ENCODE results near the gene LGR6.
"Not testable (repeated sequence)": the region's sequence is repeated elsewhere in the genome, so short reads cannot be mapped to it uniquely, and the experiment has no call there.

LGR6 gene

DNA sequence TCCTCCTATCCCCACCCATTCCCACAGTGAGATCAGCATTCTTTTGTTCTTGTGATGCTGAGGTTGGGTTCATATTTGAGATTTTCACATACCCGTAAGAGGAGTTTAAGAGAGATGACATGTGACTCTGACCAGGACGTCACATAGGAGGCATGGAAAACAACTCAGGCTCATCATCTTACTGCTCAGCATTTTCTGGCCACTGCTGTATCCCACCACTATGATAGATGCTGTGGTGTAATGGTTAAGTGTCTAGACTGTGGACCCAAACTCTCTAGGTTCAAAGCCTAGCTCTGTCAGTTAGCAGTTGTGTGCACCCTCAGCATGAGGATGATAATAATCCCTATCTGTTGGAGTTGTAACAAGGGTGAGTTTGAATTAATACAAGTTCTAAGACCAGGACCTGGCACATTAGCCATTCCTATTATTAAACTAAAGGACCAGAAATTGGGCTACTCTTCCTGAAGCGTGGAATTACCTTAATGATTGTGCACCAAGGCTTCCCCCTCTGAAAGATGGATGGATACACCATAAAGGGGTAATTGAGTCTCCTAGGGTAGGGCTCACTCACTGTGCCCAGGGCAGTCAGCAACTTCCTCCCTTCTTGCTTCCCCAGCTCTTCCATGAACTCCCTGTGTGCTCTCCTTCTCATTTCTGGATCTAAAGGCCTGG, 40.9 kb downstream of the LGR6 start:
- Histone ChIP-seq H3K9me3 (ENCODE audit: control insufficient read depth, insufficient read depth, low read length) (no peaks in the 10 kb centered on the region), H3K36me3 (ENCODE audit: control insufficient read depth, insufficient read depth, low read length) (no peaks in the 10 kb centered on the region)

DNA sequence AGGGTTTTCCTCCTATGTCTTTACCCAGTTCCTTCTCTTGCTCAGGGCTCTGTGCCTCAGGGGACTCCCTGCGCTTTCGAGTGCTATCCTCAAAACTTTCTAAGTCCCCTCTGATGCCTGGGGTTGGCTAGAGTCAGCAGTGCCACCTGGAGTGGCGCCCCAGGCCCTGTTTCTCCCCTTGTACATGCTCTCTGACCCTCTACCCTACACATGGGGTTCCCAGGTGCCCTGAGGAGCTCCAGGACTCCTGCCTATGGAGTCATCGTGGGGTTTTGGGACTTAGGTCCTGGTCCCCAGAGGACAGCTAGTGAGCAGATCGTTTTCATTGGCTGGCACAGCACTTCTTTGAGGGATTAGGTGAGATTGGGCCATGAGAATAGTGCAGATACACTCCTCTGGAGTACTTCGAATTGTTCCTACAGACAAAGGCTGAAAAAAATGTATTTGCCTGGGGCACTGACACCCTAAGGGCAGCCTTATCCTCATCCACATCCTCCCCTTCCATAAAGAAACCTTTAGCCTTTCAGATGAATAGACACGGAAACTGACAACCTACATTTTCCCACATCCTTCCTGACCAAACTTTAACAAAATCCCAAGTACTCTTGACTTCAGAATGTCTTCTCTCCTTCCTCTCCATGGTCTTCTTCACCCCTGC, 41.5 kb downstream of the LGR6 start:
- Histone ChIP-seq H3K4me1 (ENCODE audit: control insufficient read depth, insufficient read depth, low read length) (peaks cover 31% of the 10 kb centered on the region), H3K27ac (ENCODE audit: low read depth, low read length) (peak overlapping the region; percentile 91), H3K36me3 (ENCODE audit: control insufficient read depth, insufficient read depth, low read length) (no peaks in the 10 kb centered on the region), H3K9me3 (ENCODE audit: control insufficient read depth, insufficient read depth, low read length) (no peaks in the 10 kb centered on the region), H3K27me3 (ENCODE audit: control insufficient read depth, insufficient read depth, low read length) (no peaks in the 10 kb centered on the region), H3K4me3 (ENCODE audit: low read depth, low read length) (no peak overlapping the region), H3K9ac (ENCODE audit: low read depth, low read length) (no peak overlapping the region)

More for the DNA sequence above, 40.9 kb downstream of the LGR6 start:
- H3K9ac ChIP-seq (ENCODE audit: low read depth, low read length), result no peak overlapping the region
- H3K4me1 ChIP-seq (ENCODE audit: control insufficient read depth, insufficient read depth, low read length), result peaks cover 31% of the 10 kb centered on the region
- no peaks in the 10 kb centered on the region for H3K27me3 ChIP-seq (ENCODE audit: control insufficient read depth, insufficient read depth, low read length)
- H3K4me3 ChIP-seq (ENCODE audit: low read depth, low read length), result no peak overlapping the region
- H3K27ac ChIP-seq (ENCODE audit: low read depth, low read length), result peak overlapping the region; percentile 91

GRCh38 chr1:202235856-202236837, 42.5 kb downstream of the LGR6 start:
- Histone ChIP-seq H3K27ac (ENCODE audit: low read depth, low read length) (peak overlapping the region; percentile 91), H3K9ac (ENCODE audit: low read depth, low read length) (no peak overlapping the region; the same call in 1 of the 2 replicates), H3K4me3 (ENCODE audit: low read depth, low read length) (no peak overlapping the region), H3K9me3 (ENCODE audit: control insufficient read depth, insufficient read depth, low read length) (no peaks in the 10 kb centered on the region), H3K27me3 (ENCODE audit: control insufficient read depth, insufficient read depth, low read length) (no peaks in the 10 kb centered on the region), H3K36me3 (ENCODE audit: control insufficient read depth, insufficient read depth, low read length) (no peaks in the 10 kb centered on the region), H3K4me1 (ENCODE audit: control insufficient read depth, insufficient read depth, low read length) (peaks cover 31% of the 10 kb centered on the region)

- no peaks in the 10 kb centered on the region for H3K36me3 ChIP-seq (ENCODE audit: control insufficient read depth, insufficient read depth, low read length)
- H3K27ac ChIP-seq (ENCODE audit: low read depth, low read length), result no peak overlapping the region
- H3K27me3 ChIP-seq (ENCODE audit: control insufficient read depth, insufficient read depth, low read length), result no peaks in the 10 kb centered on the region
- no peak overlapping the region for H3K4me3 ChIP-seq (ENCODE audit: low read depth, low read length)
- H3K9ac ChIP-seq (ENCODE audit: low read depth, low read length), result no peak overlapping the region
- H3K9me3 ChIP-seq (ENCODE audit: control insufficient read depth, insufficient read depth, low read length), result no peaks in the 10 kb centered on the region
- peaks cover 31% of the 10 kb centered on the region for H3K4me1 ChIP-seq (ENCODE audit: control insufficient read depth, insufficient read depth, low read length)
These were observed 43.5 kb downstream of the LGR6 start for GRCh38 chr1:202237052-202237451.

DNA sequence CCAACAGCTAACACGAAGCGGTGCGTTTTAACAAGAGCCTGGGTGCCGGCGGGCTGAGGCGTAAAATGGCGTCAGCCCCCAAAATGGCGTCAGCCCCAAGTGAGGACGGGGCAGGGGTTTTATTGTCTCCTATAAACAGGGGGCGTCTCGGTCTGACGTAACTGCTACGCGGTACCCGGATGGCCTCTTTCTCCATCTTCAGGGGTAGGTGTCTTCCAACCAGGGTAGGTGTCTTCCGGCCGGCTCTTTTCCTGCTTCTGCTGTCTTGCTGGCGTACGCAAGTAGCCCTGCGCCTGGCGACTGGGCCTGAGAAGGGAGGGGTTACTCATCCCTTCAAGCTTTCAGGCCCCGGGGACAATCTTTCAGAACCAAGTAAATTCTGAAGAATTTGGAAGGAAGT, 45.3 kb downstream of the LGR6 start:
- Histone ChIP-seq H3K27ac (ENCODE audit: low read depth, low read length) (no peak overlapping the region), H3K9ac (ENCODE audit: low read depth, low read length) (no peak overlapping the region), H3K4me3 (ENCODE audit: low read depth, low read length) (no peak overlapping the region), H3K27me3 (ENCODE audit: control insufficient read depth, insufficient read depth, low read length) (no peaks in the 10 kb centered on the region), H3K4me1 (ENCODE audit: control insufficient read depth, insufficient read depth, low read length) (peaks cover 25% of the 10 kb centered on the region), H3K36me3 (ENCODE audit: control insufficient read depth, insufficient read depth, low read length) (no peaks in the 10 kb centered on the region), H3K9me3 (ENCODE audit: control insufficient read depth, insufficient read depth, low read length) (no peaks in the 10 kb centered on the region)

DNA sequence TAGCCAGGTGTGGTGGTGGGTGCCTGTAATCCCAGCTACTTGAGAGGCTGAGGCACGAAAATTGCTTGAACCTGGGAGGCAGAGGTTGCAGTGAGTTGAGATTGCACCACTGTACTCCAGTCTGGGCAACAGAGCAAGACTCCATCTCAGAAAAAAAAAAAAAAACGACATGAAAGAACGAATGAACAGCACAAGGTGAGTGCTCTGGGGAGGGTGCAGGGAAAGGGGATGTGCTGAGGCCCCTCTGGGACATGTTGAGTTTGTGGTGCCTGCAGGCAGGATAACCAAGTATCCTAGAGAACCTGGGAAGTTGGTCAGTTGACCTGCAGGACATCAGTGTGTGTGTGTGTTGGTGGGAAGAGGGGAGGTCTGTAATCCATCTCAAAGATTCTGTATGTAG, 46.6 kb downstream of the LGR6 start:
- H3K4me3 ChIP-seq (ENCODE audit: low read depth, low read length); H3K9me3 ChIP-seq (ENCODE audit: control insufficient read depth, insufficient read depth, low read length); H3K9ac ChIP-seq (ENCODE audit: low read depth, low read length); H3K27ac ChIP-seq (ENCODE audit: low read depth, low read length); H3K27me3 ChIP-seq (ENCODE audit: control insufficient read depth, insufficient read depth, low read length); H3K36me3 ChIP-seq (ENCODE audit: control insufficient read depth, insufficient read depth, low read length): not testable (repeated sequence)
- H3K4me1 ChIP-seq (ENCODE audit: control insufficient read depth, insufficient read depth, low read length), result peaks cover 21% of the 10 kb centered on the region

GRCh38 chr1:202240956-202241355, 47.4 kb downstream of the LGR6 start:
- no peak overlapping the region for H3K27ac ChIP-seq (ENCODE audit: low read depth, low read length)
- H3K9ac ChIP-seq (ENCODE audit: low read depth, low read length), result no peak overlapping the region
- peaks cover 14% of the 10 kb centered on the region for H3K4me1 ChIP-seq (ENCODE audit: control insufficient read depth, insufficient read depth, low read length)
- no peak overlapping the region for H3K4me3 ChIP-seq (ENCODE audit: low read depth, low read length)
- no peaks in the 10 kb centered on the region for H3K9me3 ChIP-seq (ENCODE audit: control insufficient read depth, insufficient read depth, low read length)
- no peaks in the 10 kb centered on the region for H3K36me3 ChIP-seq (ENCODE audit: control insufficient read depth, insufficient read depth, low read length)
- H3K27me3 ChIP-seq (ENCODE audit: control insufficient read depth, insufficient read depth, low read length), result no peaks in the 10 kb centered on the region

DNA sequence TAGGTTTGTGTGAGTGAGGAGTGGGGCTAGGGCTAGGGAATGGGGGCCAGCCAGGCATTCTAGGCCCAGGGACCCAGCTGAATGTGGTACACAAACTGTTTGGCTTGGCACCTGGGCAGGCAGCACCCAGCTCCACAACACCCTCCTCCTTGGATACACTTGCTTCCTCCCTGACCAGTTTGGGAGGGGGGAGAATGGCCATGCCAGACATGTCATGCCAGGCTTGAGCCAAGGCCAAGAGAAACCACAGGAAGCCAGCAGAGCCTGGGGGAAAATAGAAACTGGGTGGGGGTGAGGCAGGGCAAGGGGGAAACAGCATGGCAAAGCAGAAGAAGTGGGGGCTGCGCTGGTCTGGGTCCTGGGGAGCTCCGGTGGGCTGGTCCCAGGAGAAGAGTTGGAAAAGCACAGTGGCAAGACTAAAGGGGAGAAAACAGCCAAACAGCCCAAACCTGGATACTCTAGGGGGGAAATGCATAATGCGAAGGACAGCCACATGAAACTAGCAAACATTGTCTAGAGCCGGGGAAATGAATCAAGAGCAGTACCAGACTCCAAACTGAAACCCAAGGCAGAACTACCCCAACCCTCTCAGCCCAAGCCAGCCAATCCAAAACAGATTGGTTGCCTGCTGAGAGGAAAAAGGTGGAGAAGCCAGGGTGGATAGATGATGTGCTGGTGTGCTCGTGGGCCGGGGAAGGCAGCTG, 47.9 kb downstream of the LGR6 start:
- no peaks in the 10 kb centered on the region for H3K9me3 ChIP-seq (ENCODE audit: control insufficient read depth, insufficient read depth, low read length)
- no peak overlapping the region for H3K9ac ChIP-seq (ENCODE audit: low read depth, low read length)
- H3K36me3 ChIP-seq (ENCODE audit: control insufficient read depth, insufficient read depth, low read length), result no peaks in the 10 kb centered on the region
- H3K27me3 ChIP-seq (ENCODE audit: control insufficient read depth, insufficient read depth, low read length), result no peaks in the 10 kb centered on the region
- H3K27ac ChIP-seq (ENCODE audit: low read depth, low read length), result no peak overlapping the region
- H3K4me3 ChIP-seq (ENCODE audit: low read depth, low read length), result no peak overlapping the region
- peaks cover 10% of the 10 kb centered on the region for H3K4me1 ChIP-seq (ENCODE audit: control insufficient read depth, insufficient read depth, low read length)

DNA sequence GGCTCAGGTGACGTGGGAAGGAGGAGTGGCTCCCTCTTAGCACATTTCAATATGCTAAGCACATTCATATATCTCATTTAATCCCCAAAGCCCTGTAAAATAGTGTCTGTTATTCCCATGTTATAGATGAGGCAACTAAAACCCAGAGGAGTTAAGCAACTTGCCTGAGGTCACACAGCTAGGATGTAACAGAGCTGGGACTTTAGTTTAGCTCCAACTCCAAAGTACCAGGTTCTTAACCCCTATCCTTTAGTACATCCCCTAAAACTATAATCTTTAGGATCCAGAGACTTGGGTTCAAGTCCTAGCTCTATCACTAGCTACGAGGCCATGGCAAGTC, 48.5 kb downstream of the LGR6 start:
- H3K27ac ChIP-seq (ENCODE audit: low read depth, low read length), result no peak overlapping the region
- peaks cover 6% of the 10 kb centered on the region for H3K4me1 ChIP-seq (ENCODE audit: control insufficient read depth, insufficient read depth, low read length)
- H3K27me3 ChIP-seq (ENCODE audit: control insufficient read depth, insufficient read depth, low read length), result no peaks in the 10 kb centered on the region
- no peaks in the 10 kb centered on the region for H3K9me3 ChIP-seq (ENCODE audit: control insufficient read depth, insufficient read depth, low read length)
- H3K36me3 ChIP-seq (ENCODE audit: control insufficient read depth, insufficient read depth, low read length), result no peaks in the 10 kb centered on the region
- no peak overlapping the region for H3K9ac ChIP-seq (ENCODE audit: low read depth, low read length)
- H3K4me3 ChIP-seq (ENCODE audit: low read depth, low read length), result no peak overlapping the region

DNA sequence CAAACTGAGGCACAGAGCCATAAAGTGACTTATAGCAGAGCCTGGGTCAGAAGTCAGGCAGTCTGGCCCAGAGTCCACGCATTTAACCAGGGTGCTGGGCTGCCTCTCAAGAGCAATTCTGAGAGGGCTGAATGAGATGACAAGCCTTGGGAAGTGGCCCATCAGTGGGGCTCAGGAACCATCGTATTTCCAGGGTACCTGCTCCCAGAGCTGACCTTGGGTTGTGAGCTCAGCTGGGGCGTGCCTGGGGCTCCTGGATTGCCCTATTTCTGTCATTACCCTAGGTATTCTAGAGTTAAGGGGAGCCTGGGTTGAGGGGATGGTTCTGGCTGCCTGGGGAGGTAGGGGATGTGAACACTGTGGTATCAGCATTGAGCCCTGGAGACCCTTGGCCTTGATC, 49.4 kb downstream of the LGR6 start:
- no peaks in the 10 kb centered on the region for H3K27me3 ChIP-seq (ENCODE audit: control insufficient read depth, insufficient read depth, low read length)
- peaks cover 7% of the 10 kb centered on the region for H3K4me1 ChIP-seq (ENCODE audit: control insufficient read depth, insufficient read depth, low read length)
- no peak overlapping the region for H3K4me3 ChIP-seq (ENCODE audit: low read depth, low read length)
- H3K9ac ChIP-seq (ENCODE audit: low read depth, low read length), result no peak overlapping the region
- no peaks in the 10 kb centered on the region for H3K9me3 ChIP-seq (ENCODE audit: control insufficient read depth, insufficient read depth, low read length)
- no peaks in the 10 kb centered on the region for H3K36me3 ChIP-seq (ENCODE audit: control insufficient read depth, insufficient read depth, low read length)
- H3K27ac ChIP-seq (ENCODE audit: low read depth, low read length), result no peak overlapping the region
